ENCODE results near the gene NEK1. TPM values are rescaled to one million over a fixed set of nuclear protein-coding genes. Genes with fewer than 3 reads are reported as not detected.
A peak's percentile ranks its signal among the peaks of the same experiment; 100 is the strongest.
"Not testable (repeated sequence)": the region's sequence is repeated elsewhere in the genome, so short reads cannot be mapped to it uniquely, and the experiment has no call there.

Gene NEK1
- total RNA-seq, 2 donors from 2014 or later: 10.4 to 13.8 TPM

DNA sequence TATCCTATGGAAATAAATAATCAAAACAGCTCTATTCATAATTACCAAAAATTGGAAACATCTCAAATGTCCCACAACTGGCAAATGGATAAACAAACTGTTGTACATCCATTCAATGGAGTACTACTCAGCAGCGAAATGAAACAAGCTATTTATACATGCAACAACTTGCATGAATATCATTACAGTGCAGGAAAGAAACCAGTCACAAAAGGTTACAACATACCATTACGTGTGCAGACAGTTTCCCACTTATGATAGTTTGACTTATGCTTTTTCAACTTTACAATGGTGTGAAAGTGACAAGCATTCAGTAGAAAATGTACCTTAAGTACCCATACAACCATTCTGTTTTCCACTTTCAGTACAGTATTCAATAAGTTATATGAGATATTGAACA, 82.3 kb downstream of the NEK1 start:
- Mint-ChIP-seq H3K36me3 (ENCODE audit: low read depth) (peaks cover 83% of the 10 kb centered on the region), H3K27ac (no peak overlapping the region), H3K27me3 (no peaks in the 10 kb centered on the region), H3K9me3 (no peaks in the 10 kb centered on the region), H3K4me1 (no peaks in the 10 kb centered on the region), H3K4me3 (no peak overlapping the region)
- ATAC-seq (replicated peaks): no peak

DNA sequence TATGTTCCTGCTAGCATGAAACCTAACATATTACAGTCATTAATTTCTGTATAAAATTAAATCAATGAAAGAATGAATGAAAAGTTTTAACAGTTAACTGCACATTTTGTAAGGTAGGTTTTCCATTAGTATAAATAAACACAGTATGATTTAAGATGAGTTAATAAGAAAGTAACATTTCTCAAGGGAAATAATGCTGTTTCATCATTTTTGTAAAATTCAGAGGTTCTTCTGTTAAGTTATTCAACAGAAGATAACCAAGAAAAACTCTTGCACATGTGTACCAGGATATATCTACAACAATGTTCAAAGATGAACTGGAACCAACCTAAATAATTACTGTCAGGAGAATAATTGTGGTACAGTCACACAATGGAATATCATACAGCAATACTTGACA, 88.6 kb downstream of the NEK1 start:
- ATAC-seq (replicated peaks): no peak
- Mint-ChIP-seq H3K36me3 (ENCODE audit: low read depth) (peaks cover 46% of the 10 kb centered on the region), H3K27me3 (no peaks in the 10 kb centered on the region), H3K27ac (no peak overlapping the region), H3K4me1 (no peaks in the 10 kb centered on the region), H3K4me3 (no peak overlapping the region), H3K9me3 (no peaks in the 10 kb centered on the region)

DNA sequence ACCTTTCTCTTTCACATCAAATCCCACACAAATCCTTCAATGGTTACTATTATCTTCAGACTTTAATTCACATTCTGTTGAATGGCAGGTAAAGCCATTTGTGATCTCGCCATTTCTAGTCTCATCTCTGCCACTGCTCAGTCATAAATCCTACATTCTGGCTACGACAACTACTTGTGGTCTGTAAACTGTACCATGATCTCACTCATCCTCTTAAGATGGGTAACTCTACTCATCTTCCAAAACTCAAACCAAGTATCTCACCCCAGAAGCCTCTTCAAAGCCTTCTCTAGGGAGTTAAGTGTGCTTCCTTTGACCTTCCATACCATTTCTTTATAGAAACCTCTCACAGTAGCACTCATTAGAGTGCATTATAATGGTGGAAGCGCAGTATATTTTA, 101.8 kb downstream of the NEK1 start:
- Mint-ChIP-seq H3K9me3 (no peaks in the 10 kb centered on the region), H3K27me3 (no peaks in the 10 kb centered on the region), H3K4me3 (no peak overlapping the region), H3K27ac (no peak overlapping the region), H3K36me3 (ENCODE audit: low read depth) (peaks cover 19% of the 10 kb centered on the region), H3K4me1 (no peaks in the 10 kb centered on the region)
- ATAC-seq (replicated peaks): peak; percentile 70

DNA sequence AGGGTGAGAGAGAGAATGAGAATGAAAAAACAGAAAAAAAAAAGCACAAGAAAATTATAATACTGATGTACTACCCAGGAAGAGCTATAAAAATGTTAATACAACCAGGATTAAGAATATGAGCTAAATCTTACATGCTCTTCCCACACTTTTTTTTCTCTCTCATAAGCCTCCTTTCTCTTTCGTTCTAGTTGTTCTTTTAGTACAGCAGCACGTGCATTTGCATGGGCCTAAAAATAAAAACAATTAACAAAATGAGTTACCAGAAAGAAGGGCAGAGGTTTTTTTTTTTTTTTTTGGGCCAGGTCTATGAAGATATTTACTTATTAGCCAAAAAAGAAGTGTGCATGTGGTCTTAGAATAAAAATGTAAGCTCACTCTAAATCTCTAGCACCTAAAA, 105.5 kb downstream of the NEK1 start:
- Mint-ChIP-seq H3K36me3 (ENCODE audit: low read depth) (peaks cover 56% of the 10 kb centered on the region), H3K4me1 (no peaks in the 10 kb centered on the region), H3K27ac (no peak overlapping the region), H3K4me3 (no peak overlapping the region), H3K9me3 (peaks cover 7% of the 10 kb centered on the region), H3K27me3 (no peaks in the 10 kb centered on the region)
- ATAC-seq (replicated peaks): no peak

DNA sequence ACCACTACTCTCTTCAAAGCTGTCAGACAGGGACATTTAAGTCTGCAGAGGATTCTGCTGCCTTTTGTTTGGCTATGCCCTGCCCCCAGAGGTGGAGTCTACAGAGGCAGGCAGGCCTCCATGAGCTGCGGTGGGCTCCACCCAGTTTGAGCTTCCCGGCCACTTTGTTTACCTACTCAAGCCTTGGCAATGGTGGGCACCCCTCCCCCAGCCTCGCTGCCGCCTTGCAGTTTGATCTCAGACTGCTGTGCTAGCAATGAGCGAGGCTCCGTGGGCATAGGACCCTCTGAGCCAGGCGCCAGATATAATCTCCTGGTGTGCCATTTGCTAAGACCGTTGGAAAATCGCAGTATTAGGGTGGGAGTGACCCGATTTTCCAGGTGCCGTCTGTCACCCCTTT, 112.5 kb downstream of the NEK1 start:
- ATAC-seq (replicated peaks); H3K27ac Mint-ChIP-seq; H3K27me3 Mint-ChIP-seq; H3K4me3 Mint-ChIP-seq; H3K4me1 Mint-ChIP-seq: not testable (repeated sequence)
- peaks cover 10% of the 10 kb centered on the region for H3K9me3 Mint-ChIP-seq
- H3K36me3 Mint-ChIP-seq (ENCODE audit: low read depth): peaks cover 38% of the 10 kb centered on the region

DNA sequence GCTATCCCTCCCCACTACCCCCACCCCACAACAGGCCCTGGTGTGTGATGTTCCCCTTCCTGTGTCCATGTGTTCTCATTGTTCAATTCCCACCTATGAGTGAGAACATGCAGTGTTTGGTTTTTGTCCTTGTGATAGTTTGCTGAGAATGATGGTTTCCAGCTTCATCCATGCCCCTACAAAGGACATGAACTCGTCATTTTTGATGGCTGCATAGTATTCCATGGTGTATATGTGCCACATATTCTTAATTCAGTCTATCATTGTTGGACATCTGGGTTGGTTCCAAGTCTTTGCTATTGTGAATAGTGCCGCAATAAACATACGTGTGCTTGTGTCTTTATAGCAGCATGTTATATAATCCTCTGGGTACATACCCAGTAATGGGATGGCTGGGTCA, 118.1 kb downstream of the NEK1 start:
- not testable (repeated sequence) for H3K27ac Mint-ChIP-seq; H3K9me3 Mint-ChIP-seq; H3K36me3 Mint-ChIP-seq (ENCODE audit: low read depth); H3K4me1 Mint-ChIP-seq; ATAC-seq (replicated peaks); H3K4me3 Mint-ChIP-seq; H3K27me3 Mint-ChIP-seq

DNA sequence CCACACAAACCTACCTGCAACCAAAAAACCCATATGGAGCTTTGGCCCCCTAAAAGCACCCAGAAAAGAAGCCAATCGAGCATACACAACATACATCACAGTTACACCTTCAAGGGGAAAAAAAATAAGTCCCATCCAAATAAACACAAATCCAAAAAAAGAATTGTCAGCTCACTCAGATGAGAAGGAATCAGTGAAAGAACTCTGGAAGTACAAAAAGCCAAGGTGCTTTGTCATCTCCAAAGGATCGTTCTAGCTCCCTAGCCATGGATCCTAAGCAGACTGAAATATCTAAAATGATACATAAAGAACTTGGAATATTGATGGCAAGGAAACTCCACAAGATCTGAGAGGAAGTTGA, 119.2 kb downstream of the NEK1 start:
- ATAC-seq (replicated peaks): no peak
- Mint-ChIP-seq H3K27ac (no peak overlapping the region), H3K4me3 (no peak overlapping the region), H3K9me3 (peaks cover 3% of the 10 kb centered on the region), H3K4me1 (peaks cover 6% of the 10 kb centered on the region), H3K27me3 (no peaks in the 10 kb centered on the region), H3K36me3 (ENCODE audit: low read depth) (no peaks in the 10 kb centered on the region)

DNA sequence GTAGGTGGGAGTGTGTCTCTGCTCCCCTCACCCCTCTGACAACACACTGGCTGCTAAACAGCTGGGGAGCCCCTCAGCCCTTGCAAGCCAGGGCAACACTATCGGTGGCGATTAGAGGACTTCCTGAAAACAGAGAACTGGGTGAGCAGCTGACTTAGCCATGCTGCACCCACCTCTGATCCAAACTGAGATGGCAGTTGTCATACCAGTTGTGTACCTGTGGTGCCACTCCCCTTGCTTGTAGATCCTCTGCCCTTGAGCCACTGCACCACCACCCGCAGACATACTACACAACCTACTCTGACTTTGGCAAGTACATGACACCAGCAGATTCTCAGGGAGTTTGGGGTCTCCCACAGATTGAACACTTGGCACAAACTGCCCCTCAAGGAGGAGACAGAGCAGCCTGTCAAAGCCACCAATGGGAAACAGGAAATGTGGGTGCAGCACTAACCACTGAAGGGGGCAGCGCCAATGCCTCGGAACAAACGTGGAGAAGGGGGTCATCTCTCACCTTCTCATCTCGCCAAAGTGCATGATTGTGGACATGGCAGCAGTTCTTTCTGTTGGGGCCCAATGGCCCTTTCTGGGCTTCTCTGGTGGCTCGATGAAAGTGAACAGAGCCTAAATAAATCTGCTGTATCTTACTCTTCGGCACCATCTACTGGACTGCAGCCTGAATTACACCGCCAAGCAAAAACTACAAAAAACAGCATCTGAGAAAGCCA, 119.8 kb downstream of the NEK1 start:
- no peak overlapping the region for H3K4me3 Mint-ChIP-seq
- H3K9me3 Mint-ChIP-seq: peaks cover 3% of the 10 kb centered on the region
- H3K27ac Mint-ChIP-seq: no peak overlapping the region
- no peaks in the 10 kb centered on the region for H3K27me3 Mint-ChIP-seq
- peak; percentile 29 for ATAC-seq (replicated peaks)
- peaks cover 6% of the 10 kb centered on the region for H3K4me1 Mint-ChIP-seq
- H3K36me3 Mint-ChIP-seq (ENCODE audit: low read depth): no peaks in the 10 kb centered on the region

DNA sequence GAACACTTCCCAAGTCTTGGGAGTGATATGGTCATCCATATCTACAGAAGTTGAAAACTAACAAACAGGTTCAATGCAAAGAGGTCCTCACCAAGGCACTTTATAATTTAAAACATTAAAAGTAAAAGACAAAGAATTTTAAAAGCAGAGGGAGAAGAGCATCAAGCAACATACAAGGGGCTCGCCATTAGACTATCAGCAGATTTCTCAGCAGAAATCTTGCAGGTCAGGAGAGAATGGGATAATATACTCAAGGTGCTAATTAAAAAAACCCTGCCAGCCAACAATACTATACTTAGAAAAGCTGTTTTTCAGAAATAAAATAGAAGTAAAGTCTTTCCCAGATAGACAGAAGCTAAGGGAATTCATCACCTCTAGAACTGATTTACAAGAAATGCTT, 121.2 kb downstream of the NEK1 start:
- Mint-ChIP-seq H3K4me3 (no peak overlapping the region), H3K9me3 (no peaks in the 10 kb centered on the region), H3K4me1 (peaks cover 6% of the 10 kb centered on the region), H3K27ac (no peak overlapping the region), H3K36me3 (ENCODE audit: low read depth) (no peaks in the 10 kb centered on the region), H3K27me3 (no peaks in the 10 kb centered on the region)
- no peak for ATAC-seq (replicated peaks)

DNA sequence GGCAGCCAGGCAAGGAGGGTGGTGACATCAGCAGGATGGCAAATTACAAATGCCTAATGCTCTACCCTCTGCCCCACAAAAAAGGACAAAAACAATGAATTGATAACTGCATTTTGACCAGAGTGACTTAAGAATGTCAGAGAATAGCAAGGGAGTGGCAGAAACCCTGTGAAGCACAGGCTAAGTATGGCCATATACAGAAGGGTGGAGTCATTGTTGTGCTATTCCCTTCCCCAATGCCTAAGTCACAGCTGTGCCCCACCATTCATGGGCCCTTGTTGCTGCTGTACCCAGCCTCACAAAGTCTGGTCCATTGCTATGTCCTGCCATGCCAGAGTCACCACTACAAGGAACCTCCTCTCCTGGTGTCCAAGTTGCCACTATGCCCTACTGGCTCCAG, 123.1 kb downstream of the NEK1 start:
- Mint-ChIP-seq H3K4me3 (no peak overlapping the region), H3K27me3 (no peaks in the 10 kb centered on the region), H3K4me1 (peaks cover 6% of the 10 kb centered on the region), H3K36me3 (ENCODE audit: low read depth) (peaks cover 4% of the 10 kb centered on the region), H3K9me3 (no peaks in the 10 kb centered on the region), H3K27ac (no peak overlapping the region)
- ATAC-seq (replicated peaks): no peak

DNA sequence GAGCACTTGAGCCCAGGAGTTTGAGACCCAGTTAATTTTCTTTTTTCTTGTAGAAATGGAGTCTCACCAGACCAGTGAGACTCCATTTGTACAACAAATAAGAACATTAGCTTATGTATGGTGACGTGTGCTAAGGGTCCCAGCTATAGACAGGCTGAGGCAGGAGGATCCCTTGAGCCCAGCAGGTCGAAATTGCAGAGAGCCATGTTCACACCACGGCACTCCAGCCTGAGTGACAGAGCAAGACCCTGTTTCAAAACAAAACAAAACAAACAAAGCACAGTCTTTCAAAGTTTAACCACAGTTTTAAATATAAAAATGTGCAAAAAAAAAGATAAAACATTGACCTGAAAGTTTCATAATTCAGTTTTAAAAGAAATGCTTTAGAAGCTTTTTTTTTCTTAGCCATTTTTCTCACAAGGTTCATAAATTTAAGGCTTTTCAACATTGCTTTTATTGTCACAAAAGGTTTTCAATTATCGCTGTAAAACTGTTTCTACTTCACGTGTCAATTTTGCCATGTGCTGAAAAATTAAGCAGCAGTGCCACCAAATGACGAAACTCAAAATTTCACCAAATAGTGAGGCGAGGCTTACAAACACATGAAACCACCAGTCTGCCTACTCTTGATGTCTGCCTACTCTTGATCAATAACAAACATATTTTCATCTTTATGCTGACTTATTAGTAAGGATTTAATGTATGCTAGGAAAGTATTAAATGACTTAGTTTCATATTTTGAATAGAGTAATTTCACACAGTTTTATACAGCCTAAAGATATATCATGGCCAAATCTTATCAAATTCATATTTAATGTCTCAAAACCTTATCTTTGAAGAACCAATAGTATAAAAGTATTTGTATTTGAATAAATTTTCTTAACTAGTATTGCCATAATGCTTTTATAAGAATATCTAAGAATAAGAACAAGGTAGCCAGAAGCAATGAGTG, 126.3 kb downstream of the NEK1 start:
- H3K4me1 Mint-ChIP-seq: no peaks in the 10 kb centered on the region
- H3K27ac Mint-ChIP-seq: no peak overlapping the region
- H3K36me3 Mint-ChIP-seq (ENCODE audit: low read depth): peaks cover 16% of the 10 kb centered on the region
- no peaks in the 10 kb centered on the region for H3K27me3 Mint-ChIP-seq
- no peak overlapping the region for H3K4me3 Mint-ChIP-seq
- H3K9me3 Mint-ChIP-seq: no peaks in the 10 kb centered on the region
- no peak for ATAC-seq (replicated peaks)

DNA sequence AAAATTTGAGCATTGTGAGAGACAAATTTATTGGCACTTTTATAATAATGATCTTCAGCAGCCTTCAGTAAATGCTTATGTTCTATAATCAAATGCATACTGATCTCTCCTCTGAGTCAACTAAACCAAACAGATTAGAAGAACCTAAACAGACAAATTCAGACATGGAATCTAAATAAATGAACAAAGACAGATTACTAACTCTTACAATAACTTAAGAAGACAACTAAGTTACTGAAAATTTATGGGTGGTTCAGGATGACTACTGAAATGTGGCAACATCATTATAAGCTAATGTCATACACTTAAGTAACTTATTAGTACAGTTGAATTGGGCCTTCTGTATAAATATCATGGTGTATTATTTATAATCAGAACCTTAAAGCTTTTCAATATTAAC, 127.3 kb downstream of the NEK1 start:
- peaks cover 16% of the 10 kb centered on the region for H3K36me3 Mint-ChIP-seq (ENCODE audit: low read depth)
- H3K27me3 Mint-ChIP-seq: no peaks in the 10 kb centered on the region
- no peaks in the 10 kb centered on the region for H3K9me3 Mint-ChIP-seq
- no peaks in the 10 kb centered on the region for H3K4me1 Mint-ChIP-seq
- peak overlapping the region; percentile 11 for H3K27ac Mint-ChIP-seq
- H3K4me3 Mint-ChIP-seq: no peak overlapping the region
- ATAC-seq (replicated peaks): no peak

DNA sequence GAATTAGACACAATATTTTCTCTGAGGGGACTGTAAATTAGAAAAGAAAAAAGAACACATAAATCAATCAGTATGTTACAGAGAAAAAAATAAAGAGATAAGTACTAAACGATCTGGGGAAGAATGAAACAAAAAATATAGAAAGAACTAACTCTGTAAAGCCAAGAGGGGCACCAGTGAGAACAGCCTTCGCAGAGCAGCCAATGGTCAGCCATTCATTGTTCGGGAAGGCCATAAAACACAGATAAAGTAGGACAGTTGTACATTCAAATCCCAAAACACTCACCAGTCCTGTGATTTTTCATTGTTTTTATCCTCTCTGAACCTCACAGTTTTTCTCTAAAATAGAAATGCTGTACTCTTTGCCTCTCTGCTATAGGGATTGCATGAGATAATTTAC, 127.9 kb downstream of the NEK1 start:
- H3K27me3 Mint-ChIP-seq: no peaks in the 10 kb centered on the region
- H3K4me3 Mint-ChIP-seq: no peak overlapping the region
- no peak for ATAC-seq (replicated peaks)
- H3K27ac Mint-ChIP-seq: no peak overlapping the region
- H3K36me3 Mint-ChIP-seq (ENCODE audit: low read depth): peaks cover 16% of the 10 kb centered on the region
- H3K4me1 Mint-ChIP-seq: no peaks in the 10 kb centered on the region
- H3K9me3 Mint-ChIP-seq: no peaks in the 10 kb centered on the region

DNA sequence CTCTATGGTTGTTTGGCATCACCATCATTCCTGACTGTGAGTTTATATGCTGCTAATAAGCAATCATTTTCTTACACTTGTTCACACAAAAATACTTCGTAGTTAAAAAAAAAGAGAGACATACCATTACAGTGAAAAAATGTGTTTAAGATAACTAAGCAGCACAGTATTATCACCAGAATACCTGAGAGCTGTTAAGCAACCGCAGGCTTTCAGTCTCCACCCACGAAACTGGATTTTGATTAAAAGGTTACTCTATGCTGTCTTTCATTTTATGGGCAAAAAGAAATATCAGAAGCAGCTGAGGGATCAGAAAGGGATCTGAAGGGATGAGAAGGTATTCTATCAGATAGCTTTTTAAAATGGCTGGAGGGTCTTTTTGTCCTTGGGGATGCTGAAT, 148.3 kb downstream of the NEK1 start:
- H3K27me3 Mint-ChIP-seq: no peaks in the 10 kb centered on the region
- ATAC-seq (replicated peaks): no peak
- H3K4me1 Mint-ChIP-seq: no peaks in the 10 kb centered on the region
- H3K36me3 Mint-ChIP-seq (ENCODE audit: low read depth): peaks cover 35% of the 10 kb centered on the region
- H3K9me3 Mint-ChIP-seq: peaks cover 4% of the 10 kb centered on the region
- no peak overlapping the region for H3K4me3 Mint-ChIP-seq
- no peak overlapping the region for H3K27ac Mint-ChIP-seq

DNA sequence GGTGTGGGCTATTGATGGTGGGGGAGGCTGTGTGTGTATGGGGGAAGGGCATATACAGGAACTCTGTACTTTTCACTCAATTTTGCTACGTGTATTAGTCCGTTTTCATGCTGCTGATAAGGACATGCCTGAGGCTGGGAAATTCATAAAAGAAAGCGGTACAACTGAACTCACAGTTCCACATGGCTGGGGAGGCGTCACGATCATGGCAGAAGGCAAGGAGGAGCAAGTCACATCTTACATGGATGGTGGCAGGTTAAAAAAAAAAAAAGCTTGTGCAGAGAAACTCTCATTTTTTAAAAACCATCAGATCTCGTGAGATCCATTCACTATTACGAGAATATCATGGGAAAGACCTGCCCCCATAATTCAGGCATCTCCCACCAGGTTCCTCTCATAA, 152.3 kb downstream of the NEK1 start:
- Mint-ChIP-seq H3K9me3 (peaks cover 8% of the 10 kb centered on the region), H3K4me3 (no peak overlapping the region), H3K4me1 (no peaks in the 10 kb centered on the region), H3K36me3 (ENCODE audit: low read depth) (peaks cover 74% of the 10 kb centered on the region), H3K27ac (no peak overlapping the region), H3K27me3 (no peaks in the 10 kb centered on the region)
- no peak for ATAC-seq (replicated peaks)
